Neuronal stem cell (in vitro differentiated cells): ENCODE data around the gene MYO1B.

Source experiments
- DNase-seq: peaks from one replicate; pipeline ENCODE4 v3.0.0-alpha.2; 2013; ENCODE audit warnings: low spot score
- H2AFZ ChIP-seq: one replicate; pipeline ENCODE4 v1.6.1; 2013; ENCODE audit warnings: mild to moderate bottlenecking, low read length, inconsistent platforms
- H2AK5ac ChIP-seq: 2 replicates; pipeline ENCODE4 v1.6.1; 2013; ENCODE audit warnings: low read depth, mild to moderate bottlenecking, inconsistent platforms, low read length, moderate library complexity, mixed read lengths
- H2BK120ac ChIP-seq: 2 replicates; pipeline ENCODE4 v1.6.1; 2013; ENCODE audit warnings: low read depth, mild to moderate bottlenecking, inconsistent platforms, low read length, moderate library complexity, mixed read lengths
- H2BK12ac ChIP-seq: one replicate; pipeline ENCODE4 v1.6.1; 2013; ENCODE audit warnings: low read length, inconsistent platforms
- H2BK15ac ChIP-seq: 2 replicates; pipeline ENCODE4 v1.6.1; 2013; ENCODE audit warnings: mild to moderate bottlenecking, low read length, inconsistent platforms, mixed read lengths
- H2BK5ac ChIP-seq: one replicate; pipeline ENCODE4 v1.6.1; 2013; ENCODE audit warnings: inconsistent platforms, mild to moderate bottlenecking, low read length, moderate library complexity
- H3K14ac ChIP-seq: one replicate; pipeline ENCODE4 v1.6.1; 2013; ENCODE audit warnings: low read length, inconsistent platforms
- H3K18ac ChIP-seq: 2 replicates; pipeline ENCODE4 v1.6.1; 2013; ENCODE audit warnings: low read length, inconsistent platforms
- H3K23ac ChIP-seq: 2 replicates; pipeline ENCODE4 v1.6.1; 2013; ENCODE audit warnings: low read depth, mild to moderate bottlenecking, mixed read lengths, low read length, inconsistent platforms; ENCODE audit not compliant: poor library complexity
- H3K27ac ChIP-seq: replicated peaks from 3 replicates; pipeline ENCODE4 v1.5.1; 2013; ENCODE audit warnings: low read length, inconsistent platforms
- H3K27me3 ChIP-seq, 3 experiments: 2 replicates each; pipeline ENCODE4 v1.6.1; 2013; ENCODE audit warnings: low read length in 3 of 3, mild to moderate bottlenecking in 2 of 3, inconsistent platforms in 1 of 3, low read depth in 1 of 3, mixed read lengths in 1 of 3, moderate library complexity in 1 of 3; ENCODE audit not compliant: control insufficient read depth in 3 of 3, insufficient read depth in 3 of 3
- H3K36me3 ChIP-seq, 2 donors: replicated peaks in 1 of 2; 2 replicates each; pipeline ENCODE4 v1.6.1; 2013; ENCODE audit warnings: low read length in 2 of 2; ENCODE audit not compliant: control insufficient read depth in 2 of 2, insufficient read depth in 2 of 2
- H3K4ac ChIP-seq: 2 replicates; pipeline ENCODE4 v1.6.1; 2013; ENCODE audit warnings: inconsistent platforms, mild to moderate bottlenecking, low read length, moderate library complexity
- H3K4me1 ChIP-seq, 2 donors: 1 replicate in 1 of 2; 2 replicates in 1 of 2; pipeline ENCODE4 v1.6.1; 2013; ENCODE audit warnings: low read length in 2 of 2, low read depth in 1 of 2; ENCODE audit not compliant: control insufficient read depth in 2 of 2, insufficient read depth in 1 of 2
- H3K4me2 ChIP-seq: one replicate; pipeline ENCODE4 v1.6.1; 2013; ENCODE audit warnings: mild to moderate bottlenecking, low read length, inconsistent platforms; ENCODE audit not compliant: insufficient read depth, poor library complexity, severe bottlenecking
- H3K4me3 ChIP-seq, 2 donors: 2 replicates each; pipeline ENCODE4 v1.5.1; 2013; ENCODE audit warnings: low read length in 2 of 2, mild to moderate bottlenecking in 2 of 2, inconsistent platforms in 1 of 2, moderate library complexity in 1 of 2
- H3K79me1 ChIP-seq: one replicate; pipeline ENCODE4 v1.6.1; 2013; ENCODE audit warnings: low read depth, mild to moderate bottlenecking, inconsistent platforms, low read length, moderate library complexity
- H3K9ac ChIP-seq: one replicate; pipeline ENCODE4 v1.6.1; 2013; ENCODE audit warnings: mild to moderate bottlenecking, low read depth, low read length, inconsistent platforms; ENCODE audit not compliant: poor library complexity
- H3K9me3 ChIP-seq, 2 donors: replicated peaks in 1 of 2; 2 replicates each; pipeline versions ENCODE3 to v1.6.1; 2013; ENCODE audit warnings: low read length in 2 of 2, mild to moderate bottlenecking in 2 of 2, inconsistent platforms in 1 of 2, low read depth in 1 of 2, mixed read lengths in 1 of 2, moderate library complexity in 1 of 2; ENCODE audit not compliant: control insufficient read depth in 2 of 2, insufficient read depth in 1 of 2
- H4K8ac ChIP-seq: one replicate; pipeline ENCODE4 v1.6.1; 2013; ENCODE audit warnings: low read depth, mild to moderate bottlenecking, inconsistent platforms, low read length, moderate library complexity
- H4K91ac ChIP-seq: one replicate; pipeline ENCODE4 v1.6.1; 2013; ENCODE audit warnings: low read length, low read depth, mild to moderate bottlenecking, inconsistent platforms; ENCODE audit not compliant: poor library complexity
- WGBS, 2 donors: extraction: QIAGEN DNeasy Blood & Tissue Kit; methylation state at CpG; one replicate each; pipeline ENCODE4 v1.1.7; 2013; ENCODE audit warnings: missing lambda C conversion rate in 2 of 2, mixed read lengths in 1 of 2; ENCODE audit not compliant: insufficient read length in 2 of 2, insufficient replicate concordance in 1 of 2; ENCODE audit errors: extremely low coverage in 2 of 2; 5-methylcytosine and 5-hydroxymethylcytosine counted together

Gene MYO1B

GRCh38 chr2:191220671-191221070, 24.5 kb upstream of the MYO1B start:
- Histone ChIP-seq H3K9me3 (no peaks in the 10 kb centered on the region), H3K4me1 (no peaks in the 10 kb centered on the region), H3K23ac (no peak overlapping the region), H3K79me1 (no peaks in the 10 kb centered on the region), H3K27me3 (no peaks in the 10 kb centered on the region), H2BK120ac (no peak overlapping the region), H3K4ac (no peak overlapping the region), H3K4me2 (no peak overlapping the region), H2BK5ac (no peak overlapping the region), H2BK15ac (no peak overlapping the region), H3K27ac (no peak overlapping the region), H2AFZ (no peak overlapping the region), H3K36me3 (no peaks in the 10 kb centered on the region), H2AK5ac (no peak overlapping the region), H3K4me3 (no peak overlapping the region), H3K14ac (no peak overlapping the region), H2BK12ac (no peak overlapping the region), H4K91ac (no peak overlapping the region), H3K18ac (no peak overlapping the region), H3K9ac (no peak overlapping the region), H4K8ac (no peak overlapping the region)
- DNase-seq, result no peak
- no CpG with 5 or more reads among the region's 2 CpGs for WGBS, 2 donors

DNA sequence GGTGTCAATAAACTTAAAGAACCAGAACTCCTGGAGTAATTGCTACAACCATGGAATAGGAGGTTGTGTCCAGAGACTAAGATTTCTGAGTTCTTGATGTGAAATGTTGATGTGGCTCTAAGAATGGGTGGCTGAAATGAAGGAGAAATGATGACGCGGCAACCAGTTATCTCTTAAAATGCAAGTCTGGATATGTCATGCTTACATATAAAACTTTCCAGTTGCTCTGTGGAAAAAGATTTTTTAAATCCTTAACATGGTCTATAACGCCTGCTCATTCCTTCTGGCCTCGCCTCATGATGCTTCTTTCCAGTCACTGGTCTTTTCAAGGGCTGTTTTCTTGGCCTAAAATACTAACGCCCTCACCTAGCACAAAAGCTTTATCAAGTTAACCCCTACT, 23.5 kb upstream of the MYO1B start:
- WGBS, 2 donors, result no CpG with 5 or more reads among the region's 5 CpGs
- H3K9ac ChIP-seq, result no peak overlapping the region
- no peaks in the 10 kb centered on the region for H3K9me3 ChIP-seq
- no peak overlapping the region for H2AK5ac ChIP-seq
- H2BK5ac ChIP-seq, result no peak overlapping the region
- no peak for DNase-seq
- H4K91ac ChIP-seq, result no peak overlapping the region
- no peak overlapping the region for H2AFZ ChIP-seq
- H3K4me1 ChIP-seq, result no peaks in the 10 kb centered on the region
- H4K8ac ChIP-seq, result no peak overlapping the region
- H3K4me2 ChIP-seq, result no peak overlapping the region
- no peak overlapping the region for H3K4me3 ChIP-seq
- no peak overlapping the region for H2BK15ac ChIP-seq
- no peaks in the 10 kb centered on the region for H3K27me3 ChIP-seq
- H3K79me1 ChIP-seq, result no peaks in the 10 kb centered on the region
- no peaks in the 10 kb centered on the region for H3K36me3 ChIP-seq
- no peak overlapping the region for H3K23ac ChIP-seq
- no peak overlapping the region for H3K27ac ChIP-seq
- H3K18ac ChIP-seq, result no peak overlapping the region
- no peak overlapping the region for H3K4ac ChIP-seq
- no peak overlapping the region for H2BK120ac ChIP-seq
- H3K14ac ChIP-seq, result no peak overlapping the region
- H2BK12ac ChIP-seq, result no peak overlapping the region

DNA sequence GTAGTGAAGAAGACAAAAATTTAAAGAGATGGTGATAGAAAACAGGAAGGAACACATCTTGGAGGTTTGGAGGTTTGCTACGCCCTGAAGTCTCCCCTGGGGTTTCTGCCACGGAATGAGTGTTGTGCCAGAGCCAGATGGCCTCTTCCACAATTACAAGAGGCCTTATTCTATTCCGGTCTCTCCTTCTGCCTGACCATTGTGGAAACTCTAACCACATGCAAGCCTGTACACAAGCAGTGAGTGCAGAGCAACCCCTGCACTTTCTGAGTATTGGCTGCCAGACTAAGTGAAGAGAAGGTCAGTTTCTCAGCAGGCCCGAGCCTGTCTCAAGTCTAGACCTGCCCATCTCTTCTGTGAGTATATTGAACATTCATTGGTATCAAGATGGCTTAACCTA, 22.7 kb upstream of the MYO1B start:
- Histone ChIP-seq H3K27ac (no peak overlapping the region), H3K4me3 (no peak overlapping the region), H3K4me2 (no peak overlapping the region), H4K91ac (no peak overlapping the region), H3K9me3 (no peaks in the 10 kb centered on the region), H2AK5ac (no peak overlapping the region), H3K4me1 (no peaks in the 10 kb centered on the region), H2BK15ac (no peak overlapping the region), H3K4ac (no peak overlapping the region), H2BK5ac (no peak overlapping the region), H3K9ac (no peak overlapping the region), H3K14ac (no peak overlapping the region), H3K79me1 (no peaks in the 10 kb centered on the region), H2BK120ac (no peak overlapping the region), H3K18ac (no peak overlapping the region), H2BK12ac (no peak overlapping the region), H4K8ac (no peak overlapping the region), H3K23ac (no peak overlapping the region), H3K27me3 (no peaks in the 10 kb centered on the region), H3K36me3 (no peaks in the 10 kb centered on the region), H2AFZ (no peak overlapping the region)
- no peak for DNase-seq
- WGBS, 2 donors, result no CpG with 5 or more reads among the region's 4 CpGs

GRCh38 chr2:191222952-191223351, 22.3 kb upstream of the MYO1B start:
- Histone ChIP-seq H2BK120ac (no peak overlapping the region), H3K27me3 (no peaks in the 10 kb centered on the region), H2AK5ac (no peak overlapping the region), H3K9ac (no peak overlapping the region), H3K4ac (no peak overlapping the region), H3K23ac (no peak overlapping the region), H2BK12ac (no peak overlapping the region), H3K9me3 (no peaks in the 10 kb centered on the region), H3K14ac (no peak overlapping the region), H2BK5ac (no peak overlapping the region), H2BK15ac (no peak overlapping the region), H3K36me3 (no peaks in the 10 kb centered on the region), H3K4me1 (no peaks in the 10 kb centered on the region), H3K27ac (no peak overlapping the region), H3K4me3 (no peak overlapping the region), H3K18ac (no peak overlapping the region), H4K8ac (no peak overlapping the region), H3K4me2 (no peak overlapping the region), H3K79me1 (no peaks in the 10 kb centered on the region), H4K91ac (no peak overlapping the region), H2AFZ (no peak overlapping the region)
- no CpG with 5 or more reads among the region's 3 CpGs for WGBS, 2 donors
- no peak for DNase-seq
